Hippocampal formation (tissue), 2 donors: ENCODE measurements around the gene FBXO10.
"Not testable (repeated sequence)": the region's sequence is repeated elsewhere in the genome, so short reads cannot be mapped to it uniquely, and the experiment has no call there.

ENCODE experiments used
- DNase-seq, 2 donors: peaks; one replicate each; lab custom pipeline; 2025; lab: John Stamatoyannopoulos, UW

The FBXO10 gene

GRCh38 chr9:37512437-37512836 lies 63.7 kb downstream of the FBXO10 start:
- DNase-seq: no peak

GRCh38 chr9:37511016-37512010 lies 64.9 kb downstream of the FBXO10 start:
- no peak for DNase-seq

GRCh38 chr9:37510053-37510452 lies 66.1 kb downstream of the FBXO10 start:
- DNase-seq: not testable (repeated sequence)

- DNase-seq: no peak
These were observed 66.6 kb downstream of the FBXO10 start for GRCh38 chr9:37509536-37509935.

- DNase-seq: no peak
These were observed 67.4 kb downstream of the FBXO10 start for GRCh38 chr9:37508834-37509206.

GRCh38 chr9:37508135-37508833 lies 67.9 kb downstream of the FBXO10 start:
- DNase-seq: no peak

GRCh38 chr9:37507566-37508134 lies 68.5 kb downstream of the FBXO10 start:
- no peak for DNase-seq

GRCh38 chr9:37504605-37505004 lies 71.6 kb downstream of the FBXO10 start:
- DNase-seq: no peak

- DNase-seq: no peak
These were observed 72.4 kb downstream of the FBXO10 start for GRCh38 chr9:37503736-37504135.

GRCh38 chr9:37501957-37502596 lies 74.1 kb downstream of the FBXO10 start:
- DNase-seq: no peak

GRCh38 chr9:37499297-37499696 lies 76.9 kb downstream of the FBXO10 start:
- no peak for DNase-seq

- no peak for DNase-seq
These were observed 77.7 kb downstream of the FBXO10 start for GRCh38 chr9:37498457-37498856.

- no peak for DNase-seq
These were observed 78.9 kb downstream of the FBXO10 start for GRCh38 chr9:37497320-37497719.

GRCh38 chr9:37496020-37496419 lies 80.2 kb downstream of the FBXO10 start:
- no peak for DNase-seq

GRCh38 chr9:37495571-37495970 lies 80.6 kb downstream of the FBXO10 start:
- DNase-seq: no peak

- no peak for DNase-seq
These were observed 84.2 kb downstream of the FBXO10 start for GRCh38 chr9:37491939-37492338.

GRCh38 chr9:37486616-37487548 lies 89.3 kb downstream of the FBXO10 start:
- peak in 1 of 2 donors; percentile 52 for DNase-seq

- DNase-seq: no peak
These were observed 89.9 kb downstream of the FBXO10 start for GRCh38 chr9:37486256-37486615.

- peak; percentile 79 to 84 for DNase-seq
These were observed 90.6 kb downstream of the FBXO10 start, which contains the start of gene POLR1E for GRCh38 chr9:37485389-37486255. Gene POLR1E (plus strand): TSS chr9:37485948. CDS start chr9:37486048, 100 bp downstream.

- no peak for DNase-seq
These were observed 95.4 kb downstream of the FBXO10 start for GRCh38 chr9:37480759-37481158.
